ENCODE results near the gene SPOCK3.
"Not testable (repeated sequence)": the region's sequence is repeated elsewhere in the genome, so short reads cannot be mapped to it uniquely, and the experiment has no call there.

The SPOCK3 gene

GRCh38 chr4:166798126-166798525 lies 436.2 kb downstream of the SPOCK3 start:
- no peak for DNase-seq

- DNase-seq: no peak
Observed at GRCh38 chr4:166777760-166778159, 456.5 kb downstream of the SPOCK3 start.

- DNase-seq: no peak
Observed at GRCh38 chr4:166763018-166763417, 471.3 kb downstream of the SPOCK3 start.

GRCh38 chr4:166741742-166742141 lies 492.6 kb downstream of the SPOCK3 start:
- no peak for DNase-seq

GRCh38 chr4:166739215-166739614 lies 495.1 kb downstream of the SPOCK3 start:
- DNase-seq: not testable (repeated sequence)

- no peak for DNase-seq
Observed at GRCh38 chr4:166737430-166737829, 496.9 kb downstream of the SPOCK3 start.

- DNase-seq: no peak
Observed at GRCh38 chr4:166735553-166735952, 498.7 kb downstream of the SPOCK3 start.

GRCh38 chr4:166734797-166735196 lies 499.5 kb downstream of the SPOCK3 start:
- no peak for DNase-seq

- DNase-seq: no peak
Observed at GRCh38 chr4:166733686-166734085, 500.6 kb downstream of the SPOCK3 start.

GRCh38 chr4:166726832-166727231 lies 507.5 kb downstream of the SPOCK3 start:
- no peak for DNase-seq

GRCh38 chr4:166724369-166724768 lies 509.9 kb downstream of the SPOCK3 start:
- DNase-seq: no peak

GRCh38 chr4:166723532-166724140 lies 510.7 kb downstream of the SPOCK3 start:
- DNase-seq: no peak

- DNase-seq: not testable (repeated sequence)
Observed at GRCh38 chr4:166715748-166716713, 518.3 kb downstream of the SPOCK3 start.

GRCh38 chr4:166700592-166700991 lies 533.7 kb downstream of the SPOCK3 start:
- DNase-seq: no peak

- DNase-seq: no peak
Observed at GRCh38 chr4:166688835-166689234, 545.5 kb downstream of the SPOCK3 start.

- DNase-seq: no peak
Observed at GRCh38 chr4:166687828-166688227, 546.5 kb downstream of the SPOCK3 start.

Measured in retina (tissue), 1 donor.